Measurements from ENCODE around the gene COL5A1.

Gene COL5A1

DNA sequence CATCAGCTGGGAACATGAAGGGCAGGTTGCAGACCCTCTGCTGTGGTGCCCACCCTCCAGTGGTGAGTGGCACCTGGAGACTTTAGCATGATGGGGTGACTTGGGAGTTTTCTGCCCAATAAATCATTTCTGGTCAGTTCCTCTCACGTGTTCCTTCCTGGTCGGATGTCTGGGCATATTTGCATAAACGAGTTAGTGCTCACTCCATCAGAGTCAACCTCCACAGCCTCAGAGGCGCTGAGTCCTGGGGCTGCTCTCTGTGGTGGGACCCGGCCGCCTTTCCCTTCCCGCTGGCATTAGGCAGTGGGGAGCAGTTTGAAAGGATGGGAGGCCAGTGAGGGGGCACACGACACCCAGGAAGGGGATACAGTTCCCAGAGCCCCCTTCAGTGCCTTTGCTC is 125.0 kb downstream of the COL5A1 start:
- DNase-seq (ENCODE audit: low read depth in 2 of 2) = no peak

DNA sequence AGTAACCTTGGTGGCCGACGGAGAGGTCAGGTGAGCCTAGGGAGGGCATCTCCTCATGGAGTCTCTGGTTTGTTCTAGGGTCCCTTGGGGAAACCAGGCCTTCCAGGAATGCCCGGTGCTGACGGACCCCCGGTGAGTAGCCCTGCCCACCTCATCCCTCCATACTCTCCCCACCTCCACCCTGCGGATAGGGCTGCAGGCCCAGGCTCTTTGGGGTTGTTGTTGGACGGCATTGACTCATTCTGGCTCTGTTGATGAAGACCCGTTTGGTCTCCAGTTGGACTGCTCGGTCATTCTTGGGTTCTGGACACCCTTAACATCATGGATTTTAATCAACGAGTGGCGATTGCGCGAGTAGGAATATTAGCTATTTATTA is 126.7 kb downstream of the COL5A1 start:
- DNase-seq (ENCODE audit: low read depth in 2 of 2) = no peak

DNA sequence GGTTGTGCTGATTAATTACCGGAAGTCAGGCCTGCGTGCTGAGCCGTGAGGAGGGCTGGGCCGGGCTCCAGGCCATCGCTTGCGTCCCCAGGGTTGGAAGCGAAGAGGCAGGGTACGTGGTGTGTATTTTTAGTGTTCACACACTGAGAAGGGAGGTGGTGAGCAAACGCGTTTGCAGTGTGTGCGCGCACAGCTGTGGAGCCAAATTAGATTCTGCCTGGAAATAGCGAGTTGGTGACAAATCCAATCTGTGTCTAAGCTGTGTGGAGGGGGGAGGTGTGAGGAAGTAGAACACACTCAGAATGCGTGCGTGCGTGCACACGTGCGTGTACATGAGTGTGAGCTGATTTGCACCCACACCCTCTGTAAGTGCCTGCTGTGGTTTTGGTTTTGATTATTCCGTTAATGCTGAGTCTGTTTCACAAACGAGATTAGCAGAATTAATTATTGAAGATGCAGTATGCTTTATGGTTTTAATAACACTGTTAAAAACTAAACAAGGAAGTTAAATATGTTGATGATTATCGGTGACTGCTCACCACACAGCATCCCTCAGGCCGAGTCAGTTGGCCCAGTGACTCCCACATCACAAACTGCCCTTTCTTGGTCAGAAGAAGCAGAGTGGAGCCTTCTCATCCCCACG is 127.2 kb downstream of the COL5A1 start:
- no peak for DNase-seq (ENCODE audit: low read depth in 2 of 2)

DNA sequence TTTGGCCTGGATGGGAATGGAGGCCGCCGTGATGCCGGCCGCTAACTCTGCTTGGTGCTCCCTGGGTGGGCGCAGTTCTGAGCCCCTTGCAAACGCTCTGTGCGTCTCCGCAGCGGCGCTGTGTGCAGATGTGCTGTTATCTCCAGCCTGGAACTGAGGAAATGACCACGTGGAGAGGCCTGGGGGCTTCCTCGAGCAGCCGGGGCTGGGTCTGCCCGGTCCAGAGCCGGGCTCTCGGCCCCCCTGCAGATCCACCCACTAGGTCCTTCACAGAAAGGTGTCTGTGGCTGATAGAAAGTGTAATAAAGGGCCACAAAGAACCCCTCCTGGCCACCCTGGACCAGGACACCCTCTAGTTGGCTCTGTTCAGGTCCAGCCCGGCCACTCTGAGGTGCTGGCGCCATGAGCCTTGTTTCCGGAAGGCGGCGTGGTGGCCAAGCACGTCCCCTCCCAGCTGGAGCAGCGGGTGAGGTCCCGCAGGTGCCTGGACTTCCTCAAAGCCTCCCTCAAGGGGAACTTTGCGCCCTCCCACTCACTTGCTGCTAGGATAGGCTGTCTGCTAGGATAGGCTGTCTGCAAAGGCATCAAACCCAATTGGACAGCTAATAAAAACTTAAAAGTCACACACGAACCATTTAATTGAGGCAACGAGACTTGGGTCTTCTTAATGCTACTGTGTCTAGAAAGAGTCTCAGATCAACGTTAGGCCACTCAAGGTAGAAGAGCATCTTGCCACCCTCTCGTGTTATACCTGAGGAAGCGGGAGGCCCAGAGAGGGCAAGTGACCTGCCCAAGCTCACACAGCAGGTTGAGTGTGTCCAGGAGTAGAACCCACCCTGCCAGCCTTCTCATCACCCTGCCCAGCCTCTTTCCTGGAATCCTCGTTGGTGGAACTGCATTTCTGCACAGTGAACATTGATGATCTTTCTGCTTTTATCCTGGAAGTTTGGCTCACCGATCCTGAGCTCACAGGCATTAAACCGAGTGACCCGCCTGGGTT is 129.7 kb downstream of the COL5A1 start:
- no peak for DNase-seq (ENCODE audit: low read depth in 2 of 2)

DNA sequence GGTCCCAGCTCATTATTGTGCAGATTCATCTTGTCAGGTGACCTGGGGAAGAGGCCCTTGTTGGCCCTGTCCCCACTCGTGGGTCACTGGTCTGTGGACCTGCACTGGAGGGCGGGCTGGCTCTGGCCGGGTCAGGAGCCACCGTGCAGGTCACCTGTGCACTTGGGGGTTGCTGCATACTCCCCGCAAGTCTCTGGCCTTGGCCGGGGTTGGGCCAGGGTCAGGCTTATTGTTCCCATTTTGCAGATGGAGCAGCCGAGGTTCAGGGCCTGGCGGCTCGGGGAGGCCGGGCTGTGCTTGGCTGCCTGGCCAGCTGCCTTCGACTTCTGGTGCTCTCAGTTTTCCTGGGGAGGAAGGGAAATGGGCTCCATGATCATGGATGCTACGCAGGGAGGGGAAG is 130.7 kb downstream of the COL5A1 start:
- DNase-seq (ENCODE audit: low read depth in 2 of 2) = no peak

DNA sequence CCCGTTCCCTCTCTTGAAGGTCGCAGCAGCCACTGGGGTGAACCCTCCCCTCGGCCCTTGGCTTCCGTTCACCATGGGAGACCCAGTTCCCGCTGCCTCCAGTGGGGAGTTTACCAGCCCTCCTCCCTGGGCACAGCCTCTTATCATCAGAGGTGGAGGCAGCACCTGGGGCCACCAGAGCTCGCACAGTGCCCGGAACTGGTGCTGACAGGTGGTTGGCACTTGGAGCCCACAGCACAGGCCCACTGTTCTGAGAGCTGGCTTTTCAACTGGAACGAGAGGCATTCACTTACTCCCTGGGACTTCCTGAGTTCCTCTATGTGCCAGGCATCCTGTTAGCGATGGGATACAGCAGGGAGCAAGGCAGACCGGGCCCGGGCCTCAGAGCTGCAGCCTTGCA is 132.2 kb downstream of the COL5A1 start:
- DNase-seq (ENCODE audit: low read depth in 2 of 2) = no peak

DNA sequence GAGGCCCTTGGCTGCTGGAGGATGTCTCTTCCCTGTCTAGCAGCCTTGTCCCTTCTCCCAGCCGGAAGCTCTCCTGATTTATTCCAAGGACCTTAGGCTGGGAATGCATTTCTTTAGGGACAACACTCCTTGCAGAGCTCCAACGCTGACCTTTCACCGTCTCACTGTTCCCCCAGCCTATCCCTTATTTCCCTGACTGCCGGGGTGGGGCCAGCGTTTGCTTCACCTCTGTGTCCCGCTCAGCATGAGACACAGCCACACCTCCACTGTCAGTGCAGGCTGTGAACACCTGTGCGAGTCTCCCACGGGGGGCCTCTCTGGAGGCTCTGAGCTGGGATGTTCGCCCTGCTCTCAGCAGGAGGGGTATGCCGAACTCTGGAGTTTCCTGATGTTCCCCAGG is 132.8 kb downstream of the COL5A1 start:
- no peak for DNase-seq (ENCODE audit: low read depth in 2 of 2)

DNA sequence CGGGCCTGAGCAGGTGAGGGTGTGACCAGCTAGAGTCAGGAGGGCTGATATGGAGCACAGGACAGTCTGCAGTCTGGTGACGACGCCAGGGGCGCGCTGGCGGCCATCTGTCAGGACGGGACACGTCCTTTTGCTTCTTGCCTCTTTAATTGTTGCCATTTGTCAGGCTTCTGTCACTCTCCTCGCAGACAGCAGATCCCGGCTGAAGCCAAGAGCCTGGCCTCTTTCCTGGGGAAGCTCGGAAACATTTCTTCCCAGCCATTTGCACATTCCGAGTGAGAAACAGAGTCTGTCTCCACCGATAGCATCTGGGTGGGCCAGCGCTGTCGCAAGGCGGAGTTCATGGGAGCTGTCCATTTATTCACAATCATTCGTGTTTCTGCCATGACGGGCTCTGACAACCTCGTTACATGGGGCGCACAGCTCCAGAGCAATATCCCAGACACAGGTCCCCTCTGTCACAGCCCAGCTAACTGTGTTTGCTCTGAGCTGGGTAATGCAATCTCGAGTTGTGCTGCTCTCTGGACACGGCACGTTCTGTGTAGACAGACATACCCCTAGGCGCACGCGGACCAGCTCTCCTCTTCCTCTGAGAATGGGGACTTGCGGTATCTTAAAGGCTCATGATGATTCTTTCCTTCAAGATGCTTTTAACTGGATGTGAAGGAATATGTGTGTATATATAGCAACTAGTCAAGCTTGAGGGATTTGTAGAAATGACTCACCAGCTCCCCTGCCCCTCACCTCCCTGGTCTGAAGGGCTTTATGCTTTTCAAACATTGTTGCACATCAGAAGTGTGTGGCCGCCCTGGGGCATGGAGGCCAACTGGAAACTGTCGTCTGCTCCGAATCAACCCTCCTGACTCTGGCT is 133.7 kb downstream of the COL5A1 start:
- no peak for DNase-seq (ENCODE audit: low read depth in 2 of 2)

DNA sequence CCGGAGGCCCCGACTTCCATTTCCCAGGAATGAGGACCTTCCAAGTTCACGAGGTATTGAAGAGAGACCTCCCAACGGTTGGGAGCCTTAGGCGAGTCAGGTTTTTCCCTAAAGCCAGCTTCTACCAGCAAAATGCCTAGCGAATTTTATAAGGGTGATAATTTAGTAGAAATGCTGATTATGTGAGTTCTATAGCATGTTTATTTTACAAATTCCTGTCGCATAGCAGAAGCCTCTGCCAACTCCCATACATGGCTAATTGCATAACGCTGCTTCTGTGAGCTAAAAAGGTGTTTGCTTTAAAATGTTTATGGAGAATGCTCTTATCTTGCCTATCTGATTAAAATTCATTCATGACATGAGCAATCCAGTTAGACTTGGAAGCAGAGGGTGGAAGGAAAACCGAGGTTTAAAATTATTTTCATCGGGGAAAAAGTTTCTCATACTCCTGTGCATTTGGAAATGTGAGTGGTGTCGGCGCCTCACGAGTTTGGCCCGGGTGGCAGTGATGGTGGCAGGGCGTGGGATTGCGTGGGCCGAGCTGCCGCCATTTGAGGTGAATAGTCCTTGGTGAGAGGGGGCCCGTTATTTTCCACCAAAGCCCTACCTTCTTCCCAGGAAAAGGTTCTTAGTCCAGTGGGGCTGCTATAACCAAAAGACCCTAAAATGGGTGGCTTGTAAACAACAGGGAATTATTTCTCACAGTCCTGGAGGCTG is 134.6 kb downstream of the COL5A1 start:
- no peak for DNase-seq (ENCODE audit: low read depth in 2 of 2)

DNA sequence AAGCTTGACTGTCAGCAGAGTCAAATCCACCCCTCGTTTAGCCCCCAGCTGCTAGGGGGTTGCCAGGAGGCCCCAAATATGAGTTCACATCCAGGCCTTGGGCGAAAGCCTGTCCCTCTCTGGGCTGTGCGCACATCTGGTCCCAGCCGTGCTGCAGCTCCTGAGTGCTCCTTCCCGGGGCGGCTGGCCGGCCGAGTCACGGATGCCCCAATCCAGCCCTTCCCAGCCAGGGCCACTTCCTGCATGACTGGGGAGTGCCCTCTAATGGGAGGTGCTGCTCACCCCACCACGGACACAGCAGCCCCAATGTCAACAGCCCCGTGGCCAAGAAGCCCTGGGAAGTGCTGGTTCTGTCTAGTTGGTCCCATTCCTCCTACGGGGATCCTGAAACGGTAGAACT is 135.6 kb downstream of the COL5A1 start:
- no peak for DNase-seq (ENCODE audit: low read depth in 2 of 2)

DNA sequence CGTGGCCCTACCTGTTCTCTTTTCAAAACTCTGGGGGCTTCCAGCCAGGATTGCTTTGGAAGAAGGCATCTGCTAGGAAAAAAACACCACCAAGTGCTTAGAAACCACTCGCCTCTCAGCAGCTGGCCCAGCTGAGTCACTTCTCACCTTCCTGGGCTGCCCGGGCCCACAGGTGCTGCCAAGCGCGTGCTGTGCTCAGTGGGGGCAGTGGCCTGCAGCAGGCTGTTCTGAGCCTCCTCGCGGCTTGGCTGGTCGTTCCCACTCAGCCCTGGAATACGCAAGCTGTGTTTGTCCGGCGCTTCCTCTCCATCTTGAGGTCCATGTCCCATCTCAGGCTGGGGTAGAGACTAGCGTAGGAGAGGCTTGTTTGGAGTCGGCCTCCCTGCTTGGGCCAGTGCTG is 136.6 kb downstream of the COL5A1 start:
- DNase-seq (ENCODE audit: low read depth in 2 of 2) = no peak

DNA sequence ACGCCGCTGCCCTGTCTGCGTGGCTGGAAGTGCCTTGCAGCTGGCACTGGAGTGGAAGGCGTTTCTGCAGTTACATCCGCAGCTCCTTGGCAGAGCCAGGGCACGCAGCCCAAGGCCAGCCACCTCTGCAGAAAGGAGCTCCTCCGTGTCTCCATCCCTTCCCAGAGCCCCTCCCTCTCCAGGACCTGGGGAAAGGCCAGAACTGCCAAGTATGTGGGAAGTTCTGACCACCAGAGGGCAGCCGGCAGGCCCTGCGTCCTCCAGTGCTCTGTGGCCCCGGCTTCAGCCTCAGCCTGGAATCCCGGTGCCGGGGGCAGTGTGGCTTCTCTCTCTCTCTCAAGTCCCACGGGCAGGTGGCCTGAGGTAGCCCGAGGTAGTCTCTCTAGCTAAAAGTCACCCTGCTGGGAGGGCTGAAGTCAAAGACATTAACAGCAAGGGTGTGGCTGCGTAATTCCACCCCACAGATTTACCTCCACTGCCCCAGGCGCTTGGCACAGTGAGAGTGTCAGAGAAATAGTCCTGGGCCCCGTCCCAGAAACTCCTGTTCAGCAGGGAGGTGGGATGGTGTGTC is 137.3 kb downstream of the COL5A1 start:
- no peak for DNase-seq (ENCODE audit: low read depth in 2 of 2)

DNA sequence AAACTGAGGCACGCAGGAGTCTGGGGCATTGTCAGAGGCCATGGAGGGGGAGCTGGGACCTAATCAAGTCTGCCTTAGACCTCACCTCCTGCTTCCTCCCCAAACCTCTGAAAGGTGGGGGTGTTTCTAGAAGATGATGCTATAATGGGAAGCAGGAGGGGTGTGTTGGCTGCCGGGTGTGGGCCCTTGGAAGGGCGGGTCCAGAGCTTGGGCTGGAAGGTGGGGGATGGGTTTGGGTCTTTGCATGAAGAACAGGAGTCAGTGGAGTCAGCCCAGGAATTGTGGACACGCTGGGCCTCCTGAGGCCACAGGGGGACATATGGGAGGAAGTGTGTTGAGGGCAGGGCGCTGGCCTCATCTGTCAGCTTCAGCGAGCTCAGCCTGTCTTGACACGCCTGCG is 138.0 kb downstream of the COL5A1 start:
- DNase-seq (ENCODE audit: low read depth in 2 of 2) = no peak

DNA sequence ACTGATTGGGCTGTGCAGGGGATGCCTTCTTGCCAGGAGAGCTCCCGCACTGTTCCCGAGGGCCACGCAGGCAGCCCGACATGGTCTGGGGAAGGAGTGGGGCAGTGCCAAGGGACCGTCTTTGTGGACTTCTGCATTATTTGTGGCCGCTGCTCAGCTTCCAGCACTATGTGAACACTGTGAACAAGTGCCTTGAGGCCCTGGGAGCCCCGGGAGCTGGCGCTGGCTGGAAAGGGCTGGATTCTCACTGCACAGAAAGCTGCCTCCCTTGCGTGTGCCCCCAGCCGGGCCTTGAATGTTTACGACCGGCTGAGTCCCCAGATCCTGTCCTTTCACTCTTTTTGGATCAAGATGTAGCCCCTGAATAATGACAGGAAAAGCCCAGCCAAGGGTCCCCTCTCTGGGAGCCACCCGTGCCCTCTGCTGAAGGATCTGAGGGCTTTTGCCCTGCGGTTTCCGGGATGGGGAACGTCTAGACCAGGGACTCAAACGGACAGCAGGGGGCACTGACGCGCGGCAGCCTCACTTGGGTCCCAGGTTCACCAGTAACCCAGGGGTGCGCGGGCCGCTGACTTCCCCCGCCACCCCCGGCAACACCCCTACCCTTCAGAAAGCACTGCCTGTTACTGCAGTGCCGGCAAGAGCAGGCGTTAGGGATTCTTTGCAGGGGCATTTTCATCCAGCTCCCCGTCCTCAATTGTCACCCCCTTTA is 140.1 kb downstream of the COL5A1 start:
- no peak for DNase-seq (ENCODE audit: low read depth in 2 of 2)

DNA sequence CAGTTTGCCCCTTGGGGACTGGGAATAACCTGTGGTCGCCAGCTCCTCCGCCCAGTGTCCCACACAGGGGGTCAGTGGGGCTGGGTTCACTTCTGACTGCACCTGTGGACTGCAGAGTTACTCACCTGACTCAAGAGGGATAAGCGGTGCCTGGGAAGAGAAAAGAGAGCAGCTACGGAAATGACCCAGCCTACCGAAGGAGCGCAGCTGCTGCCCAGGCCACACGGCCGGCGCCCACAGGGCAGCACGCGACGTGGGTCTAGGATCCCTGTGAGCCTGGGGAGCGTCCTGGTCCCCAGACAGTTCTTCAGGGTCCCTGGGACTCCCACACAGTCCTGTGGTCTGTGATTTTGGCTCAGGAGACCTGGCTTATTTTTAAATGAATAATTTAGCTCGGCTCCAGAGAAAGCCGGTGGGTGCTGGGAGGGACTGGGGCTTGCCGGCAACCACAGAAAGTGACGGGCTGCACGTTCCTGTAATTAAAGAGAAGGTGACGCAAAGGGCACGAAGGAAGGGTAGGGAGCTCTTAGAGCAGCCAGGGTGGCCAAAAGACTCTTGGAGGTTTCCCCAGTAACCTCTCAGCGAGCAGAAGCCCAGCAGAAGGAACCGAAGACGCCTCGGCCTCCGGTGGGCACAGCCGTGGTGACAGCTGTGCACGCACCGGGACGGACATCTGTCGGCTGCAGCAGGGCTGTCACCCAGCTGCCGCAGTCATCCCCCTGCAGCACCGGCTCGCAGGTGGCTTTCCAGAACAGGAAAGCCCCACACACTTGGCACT is 141.5 kb downstream of the COL5A1 start:
- DNase-seq (ENCODE audit: low read depth in 2 of 2) = no peak

DNA sequence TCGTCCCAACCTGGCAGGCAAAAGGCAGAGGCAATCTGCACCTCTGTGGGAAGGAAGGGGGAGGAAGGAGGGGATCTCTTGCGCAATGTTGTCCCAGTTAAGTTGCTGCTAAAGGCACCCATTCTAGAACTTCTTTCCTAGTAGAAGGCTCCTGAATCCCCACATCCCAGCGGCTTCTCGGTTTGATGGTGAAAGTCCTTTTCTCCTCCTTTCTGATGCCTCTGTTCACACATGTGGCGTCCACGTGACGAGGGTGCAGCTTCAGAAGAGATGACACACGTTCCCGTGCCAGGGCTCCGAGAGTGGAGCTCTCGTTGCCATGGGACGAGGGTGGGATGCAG is 142.1 kb downstream of the COL5A1 start:
- DNase-seq (ENCODE audit: low read depth in 2 of 2) = no peak

DNA sequence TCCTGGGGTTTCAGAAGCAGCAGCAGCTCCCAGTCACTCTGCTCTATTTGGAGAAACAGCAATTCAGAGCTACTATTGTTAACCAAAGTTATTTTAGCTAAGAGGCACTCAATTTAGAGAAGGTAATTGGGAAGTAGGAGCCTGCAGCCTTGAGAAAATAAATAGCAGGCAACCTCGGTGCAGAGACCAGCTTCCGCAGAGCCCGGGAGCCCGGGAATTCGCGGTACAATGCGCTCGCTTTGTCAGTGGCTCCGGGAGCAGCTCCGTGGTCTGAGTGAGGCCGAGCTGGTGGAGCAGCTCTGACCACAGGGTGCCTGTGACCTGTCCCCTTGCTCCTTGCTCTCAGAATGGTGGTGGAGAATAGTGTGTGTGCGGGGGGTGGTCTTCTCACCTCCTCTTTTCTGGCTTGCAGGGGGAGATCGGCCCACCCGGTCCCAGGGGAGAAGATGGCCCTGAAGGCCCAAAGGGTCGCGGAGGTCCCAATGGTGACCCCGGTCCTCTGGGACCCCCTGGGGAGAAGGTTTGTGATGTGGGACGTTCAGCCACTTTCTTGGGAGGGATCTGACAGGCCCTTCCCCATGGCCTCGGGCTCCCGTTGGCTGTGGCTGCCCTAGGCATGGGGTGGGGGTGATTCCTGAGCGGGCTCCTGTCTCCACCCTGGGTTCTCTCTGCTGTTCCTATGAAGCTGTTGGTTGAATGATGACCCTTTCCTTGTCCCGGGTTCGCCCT is 143.1 kb downstream of the COL5A1 start:
- DNase-seq (ENCODE audit: low read depth in 2 of 2) = no peak

DNA sequence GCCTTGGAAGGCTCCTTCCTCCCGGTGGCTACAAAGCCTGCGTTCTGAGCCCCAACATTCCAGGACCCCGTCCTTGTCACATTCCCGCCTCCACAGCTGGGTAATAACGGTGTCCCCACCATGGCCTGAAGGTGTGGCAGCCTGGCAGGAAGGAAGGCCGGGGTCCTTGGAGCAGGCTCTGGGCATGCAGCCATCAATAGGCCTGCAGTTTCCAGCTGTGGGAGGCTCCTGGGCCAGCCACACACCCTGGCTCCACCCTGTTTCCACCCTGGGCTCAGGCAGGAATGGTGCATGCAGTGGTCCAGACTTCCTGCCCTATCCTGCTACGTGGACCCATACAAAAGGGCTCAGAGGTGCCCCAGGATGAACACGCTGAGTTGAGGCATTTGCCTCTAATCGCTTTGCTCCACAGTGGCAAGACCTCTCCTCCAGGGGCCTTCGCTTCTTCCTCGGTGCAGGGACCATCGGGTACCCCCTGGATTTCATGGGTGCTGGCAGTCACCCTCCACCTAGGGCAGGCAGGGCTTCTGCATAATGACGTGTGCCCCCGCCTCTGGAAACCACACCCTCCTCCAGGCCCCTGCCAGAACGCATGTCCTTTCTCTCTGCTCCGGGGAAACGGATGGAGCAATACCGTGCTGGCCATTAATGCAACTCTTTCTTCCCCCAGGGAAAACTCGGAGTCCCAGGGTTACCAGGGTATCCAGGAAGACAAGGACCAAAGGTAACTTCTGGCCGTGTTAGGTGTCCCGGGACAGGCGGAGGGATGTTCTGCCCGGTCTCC is 143.9 kb downstream of the COL5A1 start:
- no peak for DNase-seq (ENCODE audit: low read depth in 2 of 2)
